Dermis blood vessel endothelial cell (primary cell): ENCODE data around the gene R3HDM1. TPM values are rescaled to one million over a fixed set of nuclear protein-coding genes. Genes with fewer than 3 reads are reported as not detected.
A peak's percentile ranks its signal among the peaks of the same experiment; 100 is the strongest.
"Not testable (repeated sequence)": the region's sequence is repeated elsewhere in the genome, so short reads cannot be mapped to it uniquely, and the experiment has no call there.

Experiments used
- DNase-seq: peaks from one replicate; pipeline ENCODE4 v3.0.0; 2010
- total RNA-seq: library from RNA; depleted of rRNA; stranded (reverse); fragments of >200 nt; gene quantifications from 2 replicates; pipeline ENCODE4 v1.2.3, GENCODE V29; 2014

R3HDM1 gene
- total RNA-seq, 1 donor from 2014 or later, result 7.3 TPM

DNA sequence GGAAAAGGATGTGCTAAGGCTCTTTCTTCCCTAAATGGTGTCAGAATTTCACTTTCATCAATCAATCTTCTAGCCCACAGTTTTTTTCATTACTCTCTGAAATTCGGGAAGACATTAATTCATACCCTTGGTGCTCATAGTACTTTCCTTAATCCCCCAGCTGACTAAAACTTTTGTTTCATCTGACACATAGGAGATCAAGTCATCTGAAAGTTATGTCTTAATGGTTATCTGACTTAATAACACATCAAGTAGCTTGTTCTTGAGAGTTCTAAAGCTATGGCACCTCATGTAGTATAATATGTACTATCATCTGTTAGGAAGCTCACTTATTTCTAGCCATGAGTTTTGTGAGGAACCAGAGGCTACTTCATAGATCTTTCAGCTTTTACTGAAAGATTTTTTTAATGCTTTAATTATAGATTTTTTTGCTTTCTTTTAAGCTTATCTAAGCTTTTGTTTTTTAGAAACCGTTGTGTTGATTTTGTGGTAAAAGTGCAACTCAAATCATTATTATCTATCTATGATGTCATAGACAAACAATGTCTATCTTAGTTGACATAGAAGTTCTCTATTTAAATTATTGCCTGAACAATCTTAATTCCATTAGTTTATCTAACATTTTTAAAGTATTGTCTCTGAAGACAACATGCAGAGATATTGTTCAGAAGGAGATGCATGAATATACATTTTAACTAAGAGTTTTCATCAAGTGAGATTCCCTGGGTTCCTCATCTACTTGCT, 116.7 kb downstream of the R3HDM1 start:
- no peak for DNase-seq

DNA sequence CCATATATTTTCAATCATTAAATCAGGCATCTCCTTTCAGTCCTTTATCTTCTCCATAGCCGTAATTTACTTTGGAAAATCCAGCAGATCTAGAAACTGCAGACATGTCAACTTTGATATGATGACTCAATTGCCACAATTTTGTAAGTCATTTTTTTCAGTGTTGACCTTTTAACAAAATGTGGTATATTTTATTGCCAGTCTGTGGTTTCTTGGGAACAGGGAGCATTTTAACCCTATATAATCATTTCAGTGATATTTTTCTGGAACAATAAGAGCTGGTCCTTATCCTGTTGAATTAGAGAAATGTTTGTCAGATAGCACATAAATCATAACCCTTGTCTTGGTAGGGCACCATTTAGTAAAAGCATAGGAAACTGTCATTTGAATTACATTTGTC, 119.4 kb downstream of the R3HDM1 start:
- DNase-seq, result no peak

- no peak for DNase-seq
These were observed 120.4 kb downstream of the R3HDM1 start for GRCh38 chr2:135651717-135652116.

GRCh38 chr2:135654239-135654638, 123.0 kb downstream of the R3HDM1 start:
- not testable (repeated sequence) for DNase-seq

GRCh38 chr2:135657806-135658582, 126.7 kb downstream of the R3HDM1 start:
- DNase-seq, result no peak

- no peak for DNase-seq
These were observed 130.8 kb downstream of the R3HDM1 start for GRCh38 chr2:135662088-135662487.

GRCh38 chr2:135663148-135663700, 131.9 kb downstream of the R3HDM1 start:
- no peak for DNase-seq

DNA sequence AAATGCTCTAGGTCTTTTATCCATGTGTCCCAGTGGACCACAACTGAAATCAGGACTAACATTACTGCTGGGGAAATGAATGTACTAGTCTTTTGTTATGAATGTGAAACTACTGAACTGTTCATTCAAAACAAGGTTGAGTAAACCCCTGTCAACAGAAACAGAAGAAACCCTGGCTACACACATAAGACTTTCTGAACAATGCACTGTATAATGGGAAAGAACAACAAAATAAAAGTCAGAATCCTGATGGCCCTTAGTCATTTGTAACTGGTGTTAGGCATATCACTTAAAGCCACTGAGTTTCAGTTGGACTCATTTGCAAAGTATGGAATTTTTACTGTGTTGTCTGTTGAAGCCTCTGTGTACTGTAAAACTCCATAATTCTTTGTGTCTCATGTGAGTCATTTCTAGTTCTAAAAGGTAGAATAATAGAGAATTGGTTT, 133.4 kb downstream of the R3HDM1 start:
- DNase-seq, result peak; percentile 42

DNA sequence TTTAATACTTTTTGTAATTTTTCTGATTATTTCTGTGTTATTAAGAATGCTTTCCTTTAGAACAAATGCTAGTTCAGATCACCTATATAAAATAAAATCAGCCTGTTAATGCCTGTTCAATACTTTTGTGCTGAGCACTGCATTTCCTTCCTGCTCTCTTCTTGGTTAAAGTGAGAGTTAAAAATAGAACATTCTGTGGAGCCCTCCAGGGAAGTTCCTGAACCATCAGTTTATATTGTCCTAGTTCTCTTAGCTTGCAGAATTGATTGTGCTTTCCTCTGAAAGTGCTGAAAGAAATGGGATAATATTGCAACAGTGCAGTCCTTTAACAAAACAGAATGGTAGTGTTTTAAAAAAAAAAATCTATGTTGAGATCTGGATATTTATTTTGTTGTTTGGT, 135.8 kb downstream of the R3HDM1 start:
- DNase-seq, result peak; percentile 65

GRCh38 chr2:135674453-135674852, 143.2 kb downstream of the R3HDM1 start:
- no peak for DNase-seq

GRCh38 chr2:135676031-135676430, 144.7 kb downstream of the R3HDM1 start:
- peak; percentile 36 for DNase-seq

DNA sequence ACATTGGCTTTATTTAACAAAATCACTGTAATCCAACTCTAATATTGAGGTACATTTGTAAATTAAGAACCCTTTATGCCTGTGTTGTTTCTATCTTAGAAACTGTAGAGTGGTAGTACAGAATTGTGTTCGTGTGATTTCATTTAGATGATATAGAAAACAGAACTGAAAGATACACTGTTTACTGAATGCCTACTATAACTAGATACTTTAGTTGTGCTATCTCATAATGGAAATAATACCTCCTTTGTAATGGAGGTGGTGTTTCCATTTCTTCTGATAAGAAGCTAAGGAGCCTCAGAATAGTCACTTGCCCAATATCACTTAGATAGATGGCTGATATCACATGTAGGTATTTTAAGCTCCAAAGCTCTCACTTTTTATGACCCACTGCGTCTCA, 147.8 kb downstream of the R3HDM1 start:
- no peak for DNase-seq

- DNase-seq, result peak; percentile 4
These were observed 154.1 kb downstream of the R3HDM1 start for GRCh38 chr2:135685361-135685760.

- no peak for DNase-seq
These were observed 157.7 kb downstream of the R3HDM1 start for GRCh38 chr2:135688978-135689377.

DNA sequence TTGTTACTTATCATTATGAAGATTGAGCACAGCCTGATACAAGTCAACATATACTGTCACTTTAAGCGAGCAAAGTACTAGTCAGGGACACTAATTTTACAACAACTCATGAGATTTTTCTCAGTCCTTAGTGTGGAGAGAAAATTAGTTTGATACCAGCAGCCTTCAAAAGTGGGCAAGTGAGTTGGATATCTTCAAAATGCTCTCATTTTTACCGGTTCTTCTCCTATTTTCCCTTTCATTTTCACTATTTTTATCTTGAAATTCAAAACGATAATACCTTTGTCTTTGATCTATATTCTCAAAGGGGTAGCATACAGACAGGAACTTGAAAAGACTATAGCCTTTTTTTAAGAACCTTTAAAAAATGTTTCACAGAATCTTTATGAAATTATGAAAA, 158.4 kb downstream of the R3HDM1 start:
- no peak for DNase-seq

GRCh38 chr2:135694711-135695110, 163.4 kb downstream of the R3HDM1 start:
- peak; percentile 78 for DNase-seq

DNA sequence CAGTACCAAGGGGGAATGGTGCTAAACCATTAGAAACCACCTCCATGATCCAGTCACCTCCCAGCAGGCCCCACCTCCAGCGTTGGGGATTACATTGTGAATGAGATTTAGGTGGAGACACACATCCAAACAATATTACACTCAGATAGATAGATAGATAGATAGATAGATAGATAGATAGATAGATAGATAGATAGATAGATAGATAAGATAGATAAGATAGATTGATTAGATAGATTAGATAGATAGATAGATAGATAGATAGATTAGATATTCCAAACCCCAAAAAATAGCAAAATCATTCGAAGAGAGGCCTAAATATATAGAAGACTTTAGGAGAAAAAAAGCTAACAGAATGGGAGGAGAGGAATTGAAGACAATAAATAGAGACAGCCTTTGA, 167.6 kb downstream of the R3HDM1 start:
- DNase-seq, result no peak

DNA sequence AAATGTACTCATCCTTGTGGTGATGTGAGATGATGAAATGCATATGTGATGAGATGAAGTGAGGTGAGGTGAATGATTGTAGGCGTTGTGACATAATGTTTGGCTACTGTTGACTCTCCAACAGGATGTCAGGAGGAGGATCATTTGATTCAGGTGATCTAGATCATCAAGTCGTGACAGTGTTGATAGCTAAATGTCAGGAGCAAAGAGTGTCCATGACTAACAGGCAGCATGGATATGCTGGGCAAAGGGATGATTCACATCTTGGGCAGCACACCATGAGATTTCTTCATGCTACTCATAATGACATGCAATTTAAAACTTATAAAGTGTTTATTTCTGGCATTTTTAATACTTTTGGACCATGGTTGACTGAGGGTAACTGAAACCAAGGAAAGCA, 170.2 kb downstream of the R3HDM1 start:
- no peak for DNase-seq

- DNase-seq, result no peak
These were observed 172.0 kb downstream of the R3HDM1 start for GRCh38 chr2:135703300-135703699.

DNA sequence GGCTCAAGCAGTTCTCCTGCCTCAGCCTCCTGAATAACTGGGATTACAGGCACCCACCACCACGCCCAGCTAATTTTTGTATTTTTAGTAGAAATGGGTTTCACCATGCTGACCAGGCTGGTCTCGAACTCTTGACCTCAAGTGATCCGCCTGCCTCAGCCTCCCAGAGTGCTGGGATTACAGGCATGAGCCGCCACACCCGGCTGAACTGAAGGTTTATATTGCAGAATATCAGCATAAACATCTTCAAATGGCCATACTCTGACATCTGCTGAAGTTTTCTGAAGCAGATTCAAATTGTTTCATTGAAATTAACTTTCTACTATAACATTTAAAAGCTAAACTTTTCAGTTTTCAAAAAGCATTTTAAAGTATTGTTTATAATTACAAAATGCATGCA, 172.8 kb downstream of the R3HDM1 start:
- not testable (repeated sequence) for DNase-seq

GRCh38 chr2:135708159-135708558, 176.9 kb downstream of the R3HDM1 start:
- no peak for DNase-seq

GRCh38 chr2:135709992-135710391, 178.7 kb downstream of the R3HDM1 start:
- DNase-seq, result peak; percentile 72

- not testable (repeated sequence) for DNase-seq
These were observed 183.8 kb downstream of the R3HDM1 start for GRCh38 chr2:135715086-135715485.
